ENCODE results near the gene UROS. TPM values are rescaled to one million over a fixed set of nuclear protein-coding genes. Genes with fewer than 3 reads are reported as not detected.

UROS gene
- polyA plus RNA-seq, 1 experiment: 56.6 TPM

- POLR2A ChIA-PET: no interaction called here
- no peak for TF ChIP-seq CTCF (IDR thresholded peaks at IDR 0.05; ENCODE audit: insufficient read depth, low read depth, low read length)
- H3K4me3 ChIP-seq (ENCODE audit: low read depth, low read length): no peak overlapping the region
- CTCF ChIA-PET: interaction anchor here (0.6 kb wide), 1 partner anchor 22 kb away, joined by 3 read pairs; no protein-coding TSS in a partner anchor
- no peaks in the 10 kb centered on the region for H3K27me3 ChIP-seq (ENCODE audit: control insufficient read depth, insufficient read depth, low read length)
- H3K36me3 ChIP-seq (ENCODE audit: control insufficient read depth, insufficient read depth, low read length): peaks cover 22% of the 10 kb centered on the region
- DNase-seq (ENCODE audit: low read depth): no peak
These were observed 5.3 kb upstream of the UROS start for GRCh38 chr10:125828311-125828710.

- Histone ChIP-seq H3K27me3 (ENCODE audit: control insufficient read depth, insufficient read depth, low read length) (no peaks in the 10 kb centered on the region), H3K4me3 (ENCODE audit: low read depth, low read length) (no peak overlapping the region), H3K36me3 (ENCODE audit: control insufficient read depth, insufficient read depth, low read length) (peaks cover 18% of the 10 kb centered on the region)
- POLR2A ChIA-PET: no interaction called here
- CTCF ChIA-PET: no interaction called here
- no peak for TF ChIP-seq CTCF (IDR thresholded peaks at IDR 0.05; ENCODE audit: insufficient read depth, low read depth, low read length)
- DNase-seq (ENCODE audit: low read depth): no peak
These were observed 4.1 kb upstream of the UROS start for GRCh38 chr10:125827133-125827532.

- ChIA-PET POLR2A (no interaction called here), CTCF (interaction anchor here (1.0 to 1.3 kb wide), 2 partner anchors 8 to 18 kb away, joined by 3 to 4 read pairs; no protein-coding TSS in a partner anchor)
- Histone ChIP-seq H3K27me3 (ENCODE audit: control insufficient read depth, insufficient read depth, low read length) (no peaks in the 10 kb centered on the region), H3K4me3 (ENCODE audit: low read depth, low read length) (peak overlapping the region; percentile 79; the same call in 1 of the 2 replicates), H3K36me3 (ENCODE audit: control insufficient read depth, insufficient read depth, low read length) (peaks cover 12% of the 10 kb centered on the region)
- no peak for DNase-seq (ENCODE audit: low read depth)
- TF ChIP-seq CTCF (IDR thresholded peaks at IDR 0.05; ENCODE audit: insufficient read depth, low read depth, low read length): no peak
These were observed 1.7 kb upstream of the UROS start for GRCh38 chr10:125824736-125825135.

- peak overlapping the region; percentile 79 for H3K4me3 ChIP-seq (ENCODE audit: low read depth, low read length)
- no peak for TF ChIP-seq CTCF (IDR thresholded peaks at IDR 0.05; ENCODE audit: insufficient read depth, low read depth, low read length)
- peaks cover 9% of the 10 kb centered on the region; the same call in 1 of the 2 replicates for H3K36me3 ChIP-seq (ENCODE audit: control insufficient read depth, insufficient read depth, low read length)
- H3K27me3 ChIP-seq (ENCODE audit: control insufficient read depth, insufficient read depth, low read length): no peaks in the 10 kb centered on the region
- ChIA-PET CTCF (interaction anchor here (1.3 kb wide), 1 partner anchor 19 kb away, joined by 4 read pairs; no protein-coding TSS in a partner anchor), POLR2A (no interaction called here)
- no peak for DNase-seq (ENCODE audit: low read depth)
These were observed 699 bp upstream of the UROS start for GRCh38 chr10:125823663-125824251.

- ChIA-PET POLR2A (no interaction called here), CTCF (interaction anchor here (1.0 kb wide), 1 partner anchor 18 kb away, joined by 3 read pairs; no protein-coding TSS in a partner anchor)
- TF ChIP-seq CTCF (IDR thresholded peaks at IDR 0.05; ENCODE audit: insufficient read depth, low read depth, low read length): no peak
These were observed 2.4 kb downstream of the UROS start for GRCh38 chr10:125820701-125821100.

More at GRCh38 chr10:125820701-125821100, 2.4 kb downstream of the UROS start:
- Histone ChIP-seq H3K4me3 (ENCODE audit: low read depth, low read length) (no peak overlapping the region), H3K27me3 (ENCODE audit: control insufficient read depth, insufficient read depth, low read length) (no peaks in the 10 kb centered on the region), H3K36me3 (ENCODE audit: control insufficient read depth, insufficient read depth, low read length) (peaks cover 2% of the 10 kb centered on the region)
- DNase-seq (ENCODE audit: low read depth): no peak

All from BJ (cell line).